HG03025 (cell line): ENCODE measurements around the gene CDK6.

Experiments used
- ATAC-seq: cut with Tn5 transposase; IDR thresholded peaks from one replicate; pipeline ENCODE4 v1.9.1; 2021; ENCODE audit warnings: mild to moderate bottlenecking, moderate library complexity; ENCODE audit not compliant: unreplicated experiment, low FRiP score

CDK6 gene

DNA sequence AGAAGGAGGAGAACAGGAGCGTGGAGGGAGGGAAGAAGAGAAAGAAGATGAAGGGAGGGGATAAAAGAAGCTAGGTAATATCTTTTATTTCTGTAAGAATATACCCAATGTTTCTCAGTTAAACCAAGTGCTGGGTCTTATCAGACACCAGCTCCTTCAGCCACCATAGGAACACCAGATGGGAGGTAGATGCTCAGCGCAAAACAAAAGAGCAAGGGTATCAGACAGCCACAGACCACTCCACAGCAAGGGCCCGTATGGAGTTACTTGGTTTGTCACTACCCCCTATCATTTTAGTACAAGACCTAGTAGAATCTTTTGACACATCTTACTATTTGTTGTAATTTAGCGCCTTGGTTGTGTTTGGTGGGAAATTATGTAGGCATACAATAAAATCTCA, 180.3 kb downstream of the CDK6 start:
- ATAC-seq: no peak

- ATAC-seq: no peak
Observed at GRCh38 chr7:92655346-92655884, 181.0 kb downstream of the CDK6 start.

DNA sequence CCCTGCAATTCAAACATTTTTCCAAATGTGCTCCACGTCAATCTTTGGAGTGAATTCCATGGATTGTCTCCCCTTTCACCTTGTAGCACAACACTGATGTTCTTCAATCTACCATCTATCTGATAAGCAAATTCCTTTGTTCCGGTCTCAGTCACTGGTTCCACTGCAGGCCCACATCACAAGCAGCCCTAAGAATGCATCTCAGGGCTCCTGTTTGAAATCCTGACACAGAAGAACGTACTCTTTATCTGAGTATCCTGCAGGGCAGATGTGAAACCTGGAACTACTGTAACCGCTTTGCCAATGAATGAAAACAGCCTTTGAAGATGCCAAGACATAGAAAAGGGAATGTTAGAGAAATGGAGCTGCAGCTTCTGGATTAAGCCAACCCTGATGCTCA, 183.2 kb downstream of the CDK6 start:
- no peak for ATAC-seq

GRCh38 chr7:92652536-92652935, 183.8 kb downstream of the CDK6 start:
- no peak for ATAC-seq

DNA sequence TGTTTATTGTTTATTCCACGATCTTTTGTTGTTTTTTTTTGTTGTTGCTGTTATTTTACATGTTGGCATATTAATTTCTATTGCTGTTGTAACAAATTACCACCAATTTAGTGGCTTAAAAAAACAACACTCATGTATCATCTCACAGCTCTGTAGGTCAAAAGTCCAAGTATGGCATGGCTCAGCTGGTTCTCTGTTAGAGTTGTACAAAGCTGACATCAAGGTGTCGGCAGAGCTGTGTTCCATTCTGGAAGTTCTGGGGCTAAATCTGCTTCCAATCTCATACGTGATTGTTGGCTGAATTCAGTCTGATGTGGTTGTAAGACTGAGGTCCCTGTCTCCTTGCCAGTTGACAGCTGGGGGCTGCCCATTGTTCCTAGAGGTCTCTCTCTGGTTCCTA, 186.0 kb downstream of the CDK6 start:
- no peak for ATAC-seq

DNA sequence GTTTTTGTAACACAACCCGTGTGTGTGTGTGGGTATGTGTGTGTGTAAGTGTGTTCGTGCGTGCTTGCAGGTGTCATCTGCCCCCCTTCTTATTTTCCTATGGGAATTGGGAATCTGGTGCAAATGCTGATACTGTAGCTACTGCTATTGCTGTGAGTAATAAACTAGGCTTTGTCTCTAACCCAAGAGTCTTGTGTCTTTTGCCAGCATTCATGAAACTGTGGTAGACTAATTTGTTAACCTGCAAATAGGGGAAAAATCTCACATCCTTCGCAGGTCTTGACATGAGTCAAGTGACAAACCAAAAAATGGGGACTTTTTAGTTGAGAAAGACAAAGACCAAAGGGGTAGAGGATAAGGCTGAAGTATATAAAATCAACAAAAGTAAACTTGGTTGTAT, 188.3 kb downstream of the CDK6 start:
- peak; percentile 61 for ATAC-seq

DNA sequence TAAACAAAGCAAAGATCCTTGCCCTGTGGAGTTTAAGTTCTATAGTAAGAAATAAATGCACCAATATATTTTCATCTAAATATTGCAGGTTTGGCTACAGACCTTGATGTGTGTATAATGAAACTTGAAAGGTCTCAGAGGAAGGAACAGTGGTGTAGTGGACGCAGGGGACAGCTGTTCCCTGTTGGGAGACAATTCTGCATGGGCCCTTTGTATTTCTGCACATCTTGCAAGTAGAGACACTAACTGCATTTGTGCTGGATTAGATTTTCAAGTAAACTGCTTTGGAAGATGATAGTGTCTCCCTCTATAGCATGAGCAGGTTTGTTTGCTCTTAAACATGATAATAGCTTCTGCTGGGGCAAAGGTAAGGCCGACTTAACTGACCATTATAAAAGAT, 188.7 kb downstream of the CDK6 start:
- ATAC-seq: no peak

GRCh38 chr7:92647011-92647625, 189.3 kb downstream of the CDK6 start:
- ATAC-seq: no peak

DNA sequence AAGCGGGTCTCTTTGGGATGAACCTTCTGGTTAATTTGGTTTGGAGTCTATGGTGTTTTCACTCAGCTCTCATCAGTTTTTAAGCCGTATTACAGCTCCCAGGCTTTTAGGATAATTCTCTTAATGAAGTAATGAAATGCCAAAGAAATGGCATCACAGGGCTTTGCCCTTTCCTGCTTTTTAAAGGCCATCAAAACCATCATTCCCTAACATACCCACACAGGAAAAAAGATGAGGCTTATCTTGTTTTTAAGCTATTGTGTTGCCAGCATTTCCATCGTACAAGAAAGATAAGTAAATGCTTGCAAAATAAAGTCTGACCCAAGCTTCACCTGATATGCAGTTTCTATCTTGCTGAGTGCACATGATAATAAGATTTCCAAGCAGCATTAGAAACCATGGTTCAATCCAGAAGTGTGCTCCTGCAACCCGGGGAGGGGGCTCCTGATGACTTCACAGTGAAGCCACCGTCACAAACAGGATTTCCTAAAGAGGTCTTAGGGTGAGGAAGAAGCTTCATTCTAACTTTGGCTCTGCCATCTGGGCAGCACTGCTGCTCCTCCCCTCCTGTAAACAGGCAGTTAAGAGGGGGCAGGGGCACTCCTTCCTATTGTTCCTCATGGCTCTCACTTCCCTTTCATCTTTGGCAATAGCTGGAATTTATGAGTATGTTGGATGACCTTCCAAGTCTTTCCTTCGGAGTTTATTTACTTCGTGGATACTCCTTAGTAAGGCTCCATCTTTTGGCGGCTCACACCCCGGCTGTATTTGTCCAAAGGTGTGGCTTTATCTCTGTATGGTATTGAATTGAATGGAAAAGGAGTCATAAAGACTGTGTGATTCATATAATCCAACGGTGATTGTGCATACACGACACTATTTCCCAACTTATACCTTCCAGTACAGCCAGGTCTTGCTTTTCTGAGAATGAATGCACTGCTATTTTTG, 191.0 kb downstream of the CDK6 start:
- no peak for ATAC-seq

DNA sequence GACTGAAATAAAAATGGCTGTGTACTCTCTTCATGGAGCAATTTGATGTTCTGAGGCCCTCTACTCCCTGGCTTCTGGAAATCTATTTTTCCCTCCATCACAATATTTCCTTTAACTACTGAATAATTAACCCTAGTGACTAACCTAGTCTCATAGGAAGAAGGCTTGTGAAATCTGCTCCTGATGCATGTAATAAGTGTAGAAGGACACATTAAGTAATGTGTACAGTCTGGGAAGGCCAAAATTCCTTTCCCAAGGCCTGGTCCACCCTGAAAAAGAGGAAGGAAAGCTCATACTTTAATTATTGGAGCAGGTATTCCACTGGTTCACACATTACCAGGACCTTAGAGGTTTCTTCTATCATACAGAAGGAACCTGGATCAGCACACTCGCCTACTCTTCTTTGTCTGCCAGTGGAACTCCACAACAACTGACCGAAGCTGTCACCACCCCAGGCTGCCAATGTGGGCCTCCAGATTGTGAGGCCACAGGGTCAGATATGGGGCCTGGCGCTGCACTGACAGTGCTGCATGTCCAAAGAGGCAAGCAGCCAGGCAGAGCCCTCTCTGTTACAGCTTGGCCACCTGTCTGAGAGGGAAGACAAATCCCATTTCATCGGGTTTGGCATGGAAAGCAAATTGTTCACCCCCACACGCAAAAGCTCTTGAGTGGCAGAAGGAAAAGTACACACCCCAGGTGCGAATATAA, 191.8 kb downstream of the CDK6 start:
- no peak for ATAC-seq

DNA sequence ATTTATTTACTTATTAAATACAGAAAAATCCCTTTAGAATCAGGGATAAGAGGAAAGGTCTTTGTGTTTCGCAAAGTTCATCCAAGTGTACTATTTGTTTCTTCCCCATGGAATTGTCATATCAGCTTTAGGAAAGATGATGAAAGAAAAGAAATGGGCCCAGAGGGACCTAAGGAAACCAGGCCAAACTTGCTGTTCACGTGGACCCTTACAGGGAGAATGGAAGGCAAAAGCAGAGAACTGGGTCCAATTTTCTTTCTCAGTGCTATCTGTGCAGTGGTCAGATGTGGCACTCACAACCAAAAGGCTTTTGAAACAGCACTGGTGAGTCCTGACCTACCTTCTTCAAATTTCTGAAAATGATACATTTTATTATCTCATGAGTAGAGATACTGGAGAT, 192.6 kb downstream of the CDK6 start:
- no peak for ATAC-seq

GRCh38 chr7:92641921-92642511, 194.4 kb downstream of the CDK6 start:
- ATAC-seq: peak; percentile 78

DNA sequence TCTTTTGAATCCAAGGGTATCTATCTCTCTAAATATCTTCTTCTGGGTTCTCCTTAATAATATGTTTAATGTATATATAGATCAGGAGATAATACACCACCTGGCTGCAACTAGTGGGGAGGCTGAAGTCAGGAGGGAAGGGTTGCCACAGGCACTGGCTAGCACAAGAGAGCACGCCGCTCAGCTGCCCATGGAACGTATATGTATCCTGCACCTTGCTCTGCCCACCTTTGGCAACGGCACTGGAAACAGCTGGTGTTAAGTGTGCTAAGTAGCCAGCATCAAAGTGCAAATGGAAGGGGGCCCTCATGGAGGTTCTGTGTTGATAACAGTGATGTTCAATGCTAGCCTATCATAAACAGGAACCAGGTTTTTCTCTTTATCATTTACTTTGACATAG, 196.4 kb downstream of the CDK6 start:
- ATAC-seq: no peak

- ATAC-seq: no peak
Observed at GRCh38 chr7:92639213-92639896, 197.0 kb downstream of the CDK6 start.

DNA sequence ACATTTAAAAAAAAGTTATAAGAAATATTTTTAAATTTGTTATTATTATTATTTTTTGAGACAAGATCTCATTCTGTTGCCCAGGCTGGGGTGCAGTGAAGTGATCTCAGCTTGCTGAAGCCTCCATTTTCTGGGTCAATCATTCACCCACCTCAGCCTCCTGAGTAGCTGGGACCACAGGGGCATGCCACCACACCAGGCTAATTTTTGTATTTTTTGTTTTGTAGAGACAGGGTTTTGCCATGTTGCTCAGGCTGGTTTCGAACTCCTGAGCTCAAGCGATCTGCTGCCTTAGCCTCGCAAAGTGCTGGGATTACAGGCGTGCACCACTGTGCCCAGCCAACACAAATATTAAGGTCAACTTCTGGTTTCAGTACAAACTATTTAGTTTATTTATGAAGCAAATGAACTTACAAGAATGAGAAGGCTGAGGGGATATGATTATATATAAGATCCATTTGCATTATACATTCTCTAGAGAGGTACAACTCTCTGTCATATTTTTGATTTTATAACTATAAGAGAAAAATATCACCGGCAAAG, 200.3 kb downstream of the CDK6 start:
- ATAC-seq: no peak

DNA sequence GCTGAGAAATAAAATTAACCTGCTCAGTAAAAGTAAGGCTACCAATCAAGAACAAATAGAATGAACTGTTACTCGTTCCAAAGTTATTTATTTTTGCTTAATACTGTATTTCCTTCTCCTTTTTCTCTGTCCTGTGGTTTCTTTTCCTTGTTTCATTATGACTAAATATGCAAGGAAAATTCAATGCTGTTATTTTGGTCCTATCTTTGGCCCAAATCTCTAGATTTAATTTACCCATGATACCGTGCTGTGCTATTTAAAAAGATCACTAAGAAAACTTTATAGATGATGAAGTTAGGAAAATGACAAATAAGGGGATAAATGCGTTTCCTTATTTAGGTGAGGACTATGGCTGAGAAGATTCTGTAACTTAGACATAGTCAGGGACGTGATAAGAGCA, 200.8 kb downstream of the CDK6 start:
- no peak for ATAC-seq

DNA sequence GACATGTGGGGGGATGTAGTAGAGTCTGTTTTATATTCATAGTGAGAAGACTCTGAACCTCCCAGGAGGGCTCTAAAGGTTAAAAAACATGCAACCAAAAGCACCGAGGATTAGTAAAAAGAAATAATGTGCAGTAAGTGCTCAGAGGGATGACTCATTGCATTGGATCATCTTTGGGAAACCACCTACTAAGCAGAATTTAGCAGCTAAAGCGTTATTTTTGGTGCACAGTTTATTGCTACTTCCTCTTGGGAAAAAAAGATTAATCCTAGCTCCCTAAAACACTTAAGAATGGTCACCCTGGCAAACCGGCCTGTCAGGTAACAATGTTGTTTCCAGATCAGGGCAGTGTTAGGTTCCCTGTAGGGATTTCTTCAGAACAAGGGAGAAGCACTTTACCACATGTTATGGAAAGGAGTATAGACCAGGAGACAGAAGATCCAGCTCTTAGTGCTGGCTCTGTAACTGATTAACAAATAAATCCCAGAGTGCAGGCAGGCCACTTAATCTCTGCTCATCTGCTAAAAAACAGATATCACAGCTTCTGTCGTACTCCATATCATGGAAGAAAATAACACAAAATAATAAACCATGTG, 201.4 kb downstream of the CDK6 start:
- ATAC-seq: no peak

DNA sequence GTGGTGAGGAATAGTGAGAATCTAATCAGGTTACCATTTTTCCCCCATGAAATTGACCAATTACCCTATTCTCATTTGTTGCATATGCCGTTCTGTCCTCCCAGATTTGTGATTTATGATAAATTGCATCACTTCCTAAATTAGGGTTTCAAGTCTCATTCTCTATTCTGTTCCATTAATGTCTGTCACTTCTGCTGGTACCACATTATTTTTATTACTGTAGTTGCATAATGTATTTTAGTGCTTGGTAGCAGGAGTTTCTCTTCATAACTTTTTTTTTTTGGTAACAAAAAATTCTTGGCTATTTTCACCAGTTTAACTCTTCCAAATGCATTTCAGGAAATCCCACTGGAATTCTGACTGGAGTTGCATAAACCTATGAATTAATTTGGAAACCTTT, 202.2 kb downstream of the CDK6 start:
- ATAC-seq: no peak

DNA sequence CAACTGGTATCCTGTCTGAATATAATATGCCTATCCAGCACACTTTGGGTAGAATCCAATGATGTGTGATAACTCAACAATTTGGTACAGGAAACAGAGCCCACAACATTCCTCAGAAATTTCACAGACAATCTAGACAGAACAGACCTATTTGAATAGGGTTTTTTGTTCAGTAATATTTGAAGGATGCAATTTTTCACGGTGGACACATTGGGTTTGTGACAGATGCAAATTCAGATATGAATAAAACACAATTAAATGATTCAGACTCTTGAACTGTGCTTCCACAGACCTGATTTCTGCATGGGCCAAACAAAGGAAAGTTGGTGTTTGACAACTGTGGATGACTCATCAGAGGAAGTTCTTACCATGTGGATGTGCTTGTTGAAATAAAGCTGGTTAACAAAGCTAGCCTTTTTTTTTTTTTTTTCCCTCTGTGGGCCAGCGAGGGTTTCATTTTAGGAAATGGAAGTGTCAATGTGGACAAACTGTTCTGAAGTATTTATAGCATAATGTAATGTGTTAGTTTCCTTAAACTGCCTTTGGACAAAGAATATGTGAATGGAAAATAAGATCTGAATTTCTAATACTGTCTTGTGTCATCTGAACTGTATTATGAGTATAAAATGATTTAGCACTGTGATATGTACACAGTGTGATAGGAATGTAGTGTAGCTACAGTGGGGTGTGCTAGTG, 203.0 kb downstream of the CDK6 start:
- no peak for ATAC-seq
